ENCODE results near the gene FAM151A. TPM values are rescaled to one million over a fixed set of nuclear protein-coding genes. Genes with fewer than 3 reads are reported as not detected.

The FAM151A gene
- total and polyA plus RNA-seq, 9 donors, result 0.06 TPM; not detected in 8

- WGBS, 3 donors, result 85 to 88% (median 85%) methylated on average over 15 of the region's 15 CpGs
- Histone ChIP-seq H3K27ac (no peak overlapping the region), H3K4me1 (ENCODE audit: insufficient read depth) (peaks cover 20% of the 10 kb centered on the region), H3K27me3 (no peaks in the 10 kb centered on the region), H3K9me3 (no peaks in the 10 kb centered on the region), H3K4me3 (no peak overlapping the region), H3K36me3 (no peaks in the 10 kb centered on the region)
- TF ChIP-seq EP300 (IDR thresholded peaks at IDR 0.05) (no peak), POLR2A (IDR thresholded peaks at IDR 0.05) (no peak), CTCF (IDR thresholded peaks at IDR 0.05) (no peak)
- intact Hi-C loops (cut with DNase I), result no loop called here
- DNase-seq, result no peak
Observed at GRCh38 chr1:54585181-54586066, 37.9 kb downstream of the FAM151A start.

GRCh38 chr1:54584575-54584974 lies 38.8 kb downstream of the FAM151A start:
- no peak for TF ChIP-seq EP300 (IDR thresholded peaks at IDR 0.05)
- TF ChIP-seq POLR2A (IDR thresholded peaks at IDR 0.05), result no peak
- no peak for TF ChIP-seq CTCF (IDR thresholded peaks at IDR 0.05)
- H3K4me3 ChIP-seq, result no peak overlapping the region
- intact Hi-C loops (cut with DNase I), result no loop called here

GRCh38 chr1:54583871-54584270 lies 39.5 kb downstream of the FAM151A start:
- Histone ChIP-seq H3K9me3 (no peaks in the 10 kb centered on the region), H3K27ac (no peak overlapping the region), H3K36me3 (no peaks in the 10 kb centered on the region), H3K4me1 (ENCODE audit: insufficient read depth) (peaks cover 21% of the 10 kb centered on the region), H3K4me3 (no peak overlapping the region), H3K27me3 (no peaks in the 10 kb centered on the region)
- TF ChIP-seq EP300 (IDR thresholded peaks at IDR 0.05) (no peak), POLR2A (IDR thresholded peaks at IDR 0.05) (no peak), CTCF (IDR thresholded peaks at IDR 0.05) (no peak)
- 61 to 96% (median 88%) methylated on average over 2 of the region's 2 CpGs for WGBS, 3 donors
- intact Hi-C loops (cut with DNase I), result no loop called here
- no peak for DNase-seq

More at GRCh38 chr1:54584575-54584974, 38.8 kb downstream of the FAM151A start:
- Histone ChIP-seq H3K36me3 (no peaks in the 10 kb centered on the region), H3K27ac (no peak overlapping the region), H3K27me3 (no peaks in the 10 kb centered on the region), H3K4me1 (ENCODE audit: insufficient read depth) (peaks cover 21% of the 10 kb centered on the region), H3K9me3 (no peaks in the 10 kb centered on the region)
- no peak for DNase-seq
- 93 to 96% (median 96%) methylated on average over 17 of the region's 17 CpGs for WGBS, 3 donors

- Histone ChIP-seq H3K36me3 (no peaks in the 10 kb centered on the region), H3K27me3 (no peaks in the 10 kb centered on the region), H3K4me1 (ENCODE audit: insufficient read depth) (peaks cover 21% of the 10 kb centered on the region), H3K9me3 (no peaks in the 10 kb centered on the region), H3K4me3 (no peak overlapping the region), H3K27ac (no peak overlapping the region)
- no peak for DNase-seq
- TF ChIP-seq EP300 (IDR thresholded peaks at IDR 0.05) (no peak), CTCF (IDR thresholded peaks at IDR 0.05) (no peak), POLR2A (IDR thresholded peaks at IDR 0.05) (no peak)
- intact Hi-C loops (cut with DNase I), result no loop called here
- 93 to 98% (median 97%) methylated on average over 3 of the region's 3 CpGs for WGBS, 3 donors
Observed at GRCh38 chr1:54583307-54583686, 40.0 kb downstream of the FAM151A start.
